GM19043 (cell line): ENCODE results near the gene ANKFN1.

Experiments used
- ATAC-seq: cut with Tn5 transposase; IDR thresholded peaks from one replicate; pipeline ENCODE4 v1.9.1; 2021; ENCODE audit warnings: low read depth; ENCODE audit not compliant: unreplicated experiment

ANKFN1 gene

DNA sequence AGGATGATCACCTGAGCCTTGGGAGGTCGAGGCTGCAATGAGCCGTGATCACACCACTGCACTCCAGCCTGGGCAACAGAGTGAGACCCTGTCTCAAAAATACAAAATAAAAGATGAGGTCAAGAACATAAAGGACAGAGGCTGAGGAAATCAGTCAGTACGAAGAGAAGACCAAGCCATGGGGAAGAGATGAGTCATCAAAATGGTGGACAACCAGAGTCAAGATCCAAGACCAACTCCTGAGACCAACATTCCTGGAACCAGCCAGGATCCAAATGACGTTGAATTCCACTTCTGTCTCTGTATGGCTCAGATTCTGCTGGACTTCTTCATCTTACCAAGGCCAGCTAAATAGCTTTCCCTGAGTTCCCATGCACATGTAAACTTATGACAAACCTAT lies 395.4 kb downstream of the ANKFN1 start:
- ATAC-seq: no peak

DNA sequence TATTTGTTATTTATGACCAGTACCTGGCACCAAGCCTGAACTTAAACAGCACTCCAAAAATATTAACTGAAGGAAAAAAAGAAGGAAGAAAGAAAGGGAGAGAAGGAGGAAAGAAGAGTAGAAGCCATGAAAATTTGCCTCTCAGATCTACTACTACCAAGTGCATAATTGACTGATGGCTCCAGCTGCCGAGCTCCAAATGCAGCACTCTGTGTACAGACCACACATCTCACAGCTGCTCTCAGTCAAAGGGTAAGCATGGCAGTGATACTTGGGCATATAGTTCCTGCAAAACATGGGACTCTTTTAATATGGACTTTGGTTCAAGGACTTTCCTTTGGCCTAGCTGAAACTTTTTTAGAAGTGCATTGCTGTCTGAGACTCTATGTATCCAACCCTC lies 396.2 kb downstream of the ANKFN1 start:
- no peak for ATAC-seq

DNA sequence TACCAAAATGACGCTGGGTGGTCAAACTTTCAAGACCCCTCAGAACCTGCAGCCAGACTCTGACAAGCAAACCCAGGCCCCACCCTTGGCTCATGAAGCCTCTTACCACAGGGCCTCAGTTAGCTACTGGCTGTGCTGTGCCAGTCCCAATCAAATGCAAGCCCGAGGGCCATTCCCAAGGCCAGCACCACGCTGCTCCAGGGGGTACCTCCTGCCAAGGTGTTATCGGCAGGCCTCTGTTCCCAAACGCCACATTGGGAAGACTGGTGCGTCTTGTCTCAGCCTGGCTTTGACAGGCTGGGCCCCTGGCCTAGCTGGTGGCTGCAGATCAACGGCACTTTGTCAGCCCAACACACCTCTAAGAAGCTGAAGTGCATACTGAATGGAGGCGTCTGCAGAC lies 404.4 kb downstream of the ANKFN1 start:
- no peak for ATAC-seq

DNA sequence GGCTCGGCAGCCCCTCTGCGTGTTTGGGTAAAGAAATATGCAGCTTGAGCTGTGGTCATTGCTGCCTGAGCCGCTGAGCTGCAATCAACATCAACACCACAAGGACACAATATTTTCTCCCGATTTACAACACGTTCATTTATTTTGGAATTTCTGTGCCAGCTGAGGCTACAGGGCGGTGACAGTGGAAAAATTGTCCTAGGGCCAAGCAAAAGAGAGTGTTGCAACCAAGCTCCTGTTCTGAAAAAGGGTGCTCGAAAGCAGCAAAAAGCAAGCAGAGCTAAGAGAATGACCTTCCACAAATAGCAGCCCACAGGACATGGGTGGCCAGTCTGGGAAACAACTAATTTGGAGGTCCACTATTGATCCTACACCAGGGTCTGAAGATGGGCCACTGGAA lies 404.8 kb downstream of the ANKFN1 start:
- ATAC-seq: no peak
